Urinary bladder (tissue), 4 donors: ENCODE measurements around the gene TPPP2. TPM values are rescaled to one million over a fixed set of nuclear protein-coding genes. Genes with fewer than 3 reads are reported as not detected.

Source experiments
- DNase-seq: peaks from one replicate; pipeline ENCODE4 v3.0.0-alpha.2; 2015; ENCODE audit errors: extremely low spot score
- H3K27ac ChIP-seq: one replicate; pipeline ENCODE4 v1.5.1; 2013; ENCODE audit warnings: low read depth, mild to moderate bottlenecking, moderate library complexity
- H3K36me3 ChIP-seq: one replicate; pipeline ENCODE4 v1.6.1; 2013; ENCODE audit warnings: mild to moderate bottlenecking, moderate library complexity; ENCODE audit not compliant: insufficient read depth
- H3K4me1 ChIP-seq: one replicate; pipeline ENCODE4 v1.6.1; 2013; ENCODE audit warnings: mild to moderate bottlenecking, moderate library complexity; ENCODE audit not compliant: insufficient read depth
- H3K4me3 ChIP-seq: one replicate; pipeline ENCODE4 v1.5.1; 2013; ENCODE audit warnings: low read depth, low read length
- WGBS: extraction: QIAGEN DNeasy Blood & Tissue Kit; methylation state at CpG from one replicate; pipeline ENCODE4 v1.1.7; 2013; 5-methylcytosine and 5-hydroxymethylcytosine counted together
- polyA plus RNA-seq: library from polyadenylated mRNA; stranded (reverse); fragments of 200-250 nt; gene quantifications from one replicate; pipeline ENCODE4 v1.2.3, GENCODE V29; 2013
- total RNA-seq: library from RNA; depleted of rRNA; stranded (reverse); fragments of >200 nt; gene quantifications from one replicate; pipeline ENCODE4 v1.2.3, GENCODE V29; 2014
- donor health status: healthy with polysubstance abuse.
- donor health status: healthy.

TPPP2 gene
- total and polyA plus RNA-seq, 2 donors: not detected

GRCh38 chr14:21050597-21050996, 20.6 kb downstream of the TPPP2 start:
- no peaks in the 10 kb centered on the region for H3K36me3 ChIP-seq
- WGBS: 74% methylated on average over 3 of the region's 3 CpGs

GRCh38 chr14:21053184-21054122, 23.4 kb downstream of the TPPP2 start:
- 91% methylated on average over 20 of the region's 20 CpGs for WGBS
- Histone ChIP-seq H3K27ac (no peak overlapping the region), H3K4me3 (no peak overlapping the region), H3K4me1 (no peaks in the 10 kb centered on the region), H3K36me3 (no peaks in the 10 kb centered on the region)
- no peak for DNase-seq

More at GRCh38 chr14:21050597-21050996, 20.6 kb downstream of the TPPP2 start:
- H3K4me3 ChIP-seq: no peak overlapping the region
- no peaks in the 10 kb centered on the region for H3K4me1 ChIP-seq
- no peak for DNase-seq
- H3K27ac ChIP-seq: no peak overlapping the region

- Histone ChIP-seq H3K4me1 (no peaks in the 10 kb centered on the region), H3K4me3 (no peak overlapping the region), H3K36me3 (no peaks in the 10 kb centered on the region), H3K27ac (no peak overlapping the region)
- 67% methylated on average over 3 of the region's 3 CpGs for WGBS
- no peak for DNase-seq
Measured at GRCh38 chr14:21054123-21054767, 24.2 kb downstream of the TPPP2 start.

- WGBS: 80% methylated on average over 4 of the region's 4 CpGs
- H3K4me1 ChIP-seq: no peaks in the 10 kb centered on the region
- H3K4me3 ChIP-seq: no peak overlapping the region
Measured at GRCh38 chr14:21054768-21055145, 24.7 kb downstream of the TPPP2 start.

GRCh38 chr14:21055432-21056117, 25.6 kb downstream of the TPPP2 start:
- H3K4me1 ChIP-seq: no peaks in the 10 kb centered on the region
- H3K36me3 ChIP-seq: no peaks in the 10 kb centered on the region
- DNase-seq: no peak
- H3K27ac ChIP-seq: no peak overlapping the region
- H3K4me3 ChIP-seq: no peak overlapping the region
- WGBS: 65% methylated on average over 5 of the region's 5 CpGs

More at GRCh38 chr14:21054768-21055145, 24.7 kb downstream of the TPPP2 start:
- DNase-seq: no peak
- H3K36me3 ChIP-seq: no peaks in the 10 kb centered on the region
- no peak overlapping the region for H3K27ac ChIP-seq

- H3K4me1 ChIP-seq: no peaks in the 10 kb centered on the region
- H3K27ac ChIP-seq: no peak overlapping the region
- no peaks in the 10 kb centered on the region for H3K36me3 ChIP-seq
- no peak for DNase-seq
- H3K4me3 ChIP-seq: no peak overlapping the region
- WGBS: 85% methylated on average over 10 of the region's 10 CpGs
Measured at GRCh38 chr14:21056520-21057163, 26.6 kb downstream of the TPPP2 start.

- Histone ChIP-seq H3K4me3 (no peak within 1 kb of the TSS), H3K27ac (no peak within 1 kb of the TSS), H3K36me3 (no peaks in the 10 kb centered on the region), H3K4me1 (no peaks in the 10 kb centered on the region)
- WGBS: 69% methylated on average over 8 of the region's 8 CpGs
- no peak for DNase-seq
Measured at GRCh38 chr14:21057803-21058675, 28.0 kb downstream of the TPPP2 start, which contains the start of gene RNASE8. TSS of gene RNASE8 (plus strand) at chr14:21057822. CDS start at chr14:21057893, 71 bp downstream.

- Histone ChIP-seq H3K36me3 (no peaks in the 10 kb centered on the region), H3K4me3 (no peak overlapping the region), H3K27ac (no peak overlapping the region), H3K4me1 (no peaks in the 10 kb centered on the region)
- WGBS: 87% methylated on average over 5 of the region's 5 CpGs
- no peak for DNase-seq
Measured at GRCh38 chr14:21058903-21059302, 28.9 kb downstream of the TPPP2 start.

GRCh38 chr14:21059842-21060613, 30.0 kb downstream of the TPPP2 start:
- Histone ChIP-seq H3K4me1 (no peaks in the 10 kb centered on the region), H3K4me3 (no peak overlapping the region), H3K36me3 (no peaks in the 10 kb centered on the region), H3K27ac (no peak overlapping the region)
- DNase-seq: no peak
- 70% methylated on average over 8 of the region's 8 CpGs for WGBS

- no peak overlapping the region for H3K27ac ChIP-seq
Measured at GRCh38 chr14:21060614-21061346, 30.8 kb downstream of the TPPP2 start.

GRCh38 chr14:21061347-21061668, 31.3 kb downstream of the TPPP2 start:
- no peak for DNase-seq
- no peak overlapping the region for H3K27ac ChIP-seq
- H3K36me3 ChIP-seq: no peaks in the 10 kb centered on the region
- H3K4me3 ChIP-seq: no peak overlapping the region
- no peaks in the 10 kb centered on the region for H3K4me1 ChIP-seq
- WGBS: 76% methylated on average over 3 of the region's 3 CpGs

More at GRCh38 chr14:21060614-21061346, 30.8 kb downstream of the TPPP2 start:
- H3K4me1 ChIP-seq: no peaks in the 10 kb centered on the region
- no peak overlapping the region for H3K4me3 ChIP-seq
- H3K36me3 ChIP-seq: no peaks in the 10 kb centered on the region
- WGBS: 74% methylated on average over 13 of the region's 13 CpGs
- no peak for DNase-seq
